SU-DHL-6 (cell line): ENCODE results near the gene ZMIZ1.

ENCODE experiments used
- H2AFZ ChIP-seq: fragments of 200-600 bp; sonication (generic); 2 replicates; pipeline ENCODE4 v1.6.1; 2014; ENCODE audit warnings: low read depth, mild to moderate bottlenecking, moderate library complexity, mixed read lengths, antibody characterized with exemption, low read length; ENCODE audit not compliant: severe bottlenecking
- H3F3A ChIP-seq: fragments of 200-600 bp; shearing (Covaris generic); 2 replicates; pipeline ENCODE4 v1.6.0; 2016; ENCODE audit warnings: antibody characterized with exemption, mild to moderate bottlenecking; ENCODE audit not compliant: insufficient read depth
- H3K27ac ChIP-seq: fragments of 200-600 bp; sonication (generic); 2 replicates; pipeline ENCODE4 v1.5.1; 2016; ENCODE audit warnings: low read depth, mild to moderate bottlenecking, low read length, moderate library complexity, mixed read lengths
- H3K27me3 ChIP-seq: fragments of 200-600 bp; sonication (generic), shearing (Covaris generic); 2 replicates; pipeline ENCODE4 v1.6.0; 2014; ENCODE audit warnings: mild to moderate bottlenecking, low read length
- H3K36me3 ChIP-seq: fragments of 200-600 bp; sonication (generic); 2 replicates; pipeline ENCODE4 v1.6.1; 2014; ENCODE audit warnings: mild to moderate bottlenecking, low read length, mixed read lengths
- H3K4me2 ChIP-seq: fragments of 300-600, 200-600 bp; shearing (Covaris generic), sonication (generic); 2 replicates; pipeline ENCODE4 v1.6.0; 2014; ENCODE audit warnings: low read length, low read depth, mild to moderate bottlenecking; ENCODE audit not compliant: poor library complexity, severe bottlenecking
- H3K4me3 ChIP-seq: fragments of 200-600 bp; sonication (generic); 2 replicates; pipeline ENCODE4 v1.5.1; 2014; ENCODE audit warnings: antibody characterized with exemption, low read length, mild to moderate bottlenecking, mixed read lengths; ENCODE audit not compliant: insufficient read depth, poor library complexity, severe bottlenecking
- H3K79me2 ChIP-seq: fragments of 200-600 bp; sonication (generic); 2 replicates; pipeline ENCODE4 v1.6.1; 2014; ENCODE audit warnings: mild to moderate bottlenecking, low read length, moderate library complexity; ENCODE audit not compliant: insufficient read depth
- H3K9ac ChIP-seq: fragments of 200-600 bp; sonication (generic); 2 replicates; pipeline ENCODE4 v1.7.0; 2014; ENCODE audit warnings: mild to moderate bottlenecking, low read length
- H3K9me2 ChIP-seq: fragments of 200-600 bp; sonication (generic); replicated peaks from 2 replicates; pipeline ENCODE4 v1.6.1; 2014; ENCODE audit warnings: low read length; ENCODE audit not compliant: insufficient read depth
- H3K9me3 ChIP-seq: fragments of 200-600 bp; sonication (generic); 2 replicates; pipeline ENCODE4 v1.6.1; 2014; ENCODE audit warnings: low read length, mixed read lengths; ENCODE audit not compliant: insufficient read depth
- H4K20me1 ChIP-seq: fragments of 200-600 bp; sonication (generic); 2 replicates; pipeline ENCODE4 v1.6.1; 2014; ENCODE audit warnings: low read depth, mild to moderate bottlenecking, antibody characterized with exemption, low read length, moderate library complexity, mixed read lengths
- CTCF ChIP-seq: fragments of 200-600 bp; sonication (generic); IDR thresholded peaks from one replicate; pipeline ENCODE4 v1.5.1; 2017; ENCODE audit warnings: antibody characterized with exemption, mild to moderate bottlenecking, low read length, moderate library complexity; ENCODE audit not compliant: insufficient read depth, poor library complexity, severe bottlenecking
- EZH2phosphoT487 ChIP-seq: fragments of 200-600 bp; sonication (generic), shearing (Covaris generic); conservative IDR thresholded peaks from 2 replicates; pipeline ENCODE4 v1.6.1; 2018; ENCODE audit warnings: mild to moderate bottlenecking, antibody characterized with exemption, low read length, moderate library complexity, mixed read lengths

Gene ZMIZ1

DNA sequence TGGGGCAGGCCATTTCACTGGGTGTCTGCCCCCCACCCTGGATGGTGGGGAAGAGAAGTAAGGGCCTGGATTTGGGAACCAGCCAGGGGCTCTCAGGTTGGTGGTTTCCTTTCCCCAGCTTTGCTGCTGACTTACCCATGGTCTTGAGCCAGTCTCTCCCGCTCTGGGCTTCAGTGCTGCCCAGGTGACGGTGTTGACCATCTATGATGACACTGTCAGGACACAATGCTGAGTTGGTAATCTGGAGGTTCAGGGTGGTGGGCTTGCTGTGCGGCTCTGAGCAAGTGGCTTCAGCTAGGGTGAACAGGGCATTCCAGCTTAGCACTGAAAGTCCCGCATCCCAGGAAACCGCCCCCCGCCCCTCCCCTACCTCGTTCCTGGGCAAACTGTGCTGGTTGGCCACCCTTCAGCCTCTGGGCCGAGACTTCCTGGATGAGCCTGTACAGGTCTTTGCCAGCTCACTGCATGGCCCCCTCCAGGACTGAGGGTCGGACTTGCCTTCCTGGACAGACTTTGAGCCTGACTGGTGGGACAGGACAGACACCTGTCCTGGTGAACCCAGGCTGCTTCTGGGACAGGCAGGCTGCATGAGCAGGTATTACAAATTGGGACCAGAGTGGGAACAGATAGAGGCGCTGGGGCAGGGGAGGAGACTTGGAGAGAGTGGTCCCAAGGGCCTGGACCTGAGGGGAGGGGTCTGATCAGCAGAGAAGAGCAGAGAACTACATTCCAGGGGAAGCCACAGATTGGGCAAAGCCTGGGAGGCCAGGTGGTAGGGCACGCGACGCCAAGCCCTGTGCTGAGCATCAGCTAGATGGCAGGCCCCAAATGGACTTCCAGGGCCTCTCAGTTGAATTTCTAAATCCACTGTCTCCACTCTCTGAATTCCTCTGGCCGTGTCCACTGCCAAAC lies 19.9 kb upstream of the ZMIZ1 start:
- H3K9me2 ChIP-seq: no peaks in the 10 kb centered on the region
- no peaks in the 10 kb centered on the region for H3K9me3 ChIP-seq
- H3K27me3 ChIP-seq: no peaks in the 10 kb centered on the region
- no peaks in the 10 kb centered on the region for H4K20me1 ChIP-seq
- no peak overlapping the region for H3K4me3 ChIP-seq
- no peaks in the 10 kb centered on the region for H3K79me2 ChIP-seq
- H3K36me3 ChIP-seq: no peaks in the 10 kb centered on the region
- H3F3A ChIP-seq: no peaks in the 10 kb centered on the region
- TF ChIP-seq EZH2phosphoT487: no peak
- no peak for TF ChIP-seq CTCF
- no peak overlapping the region for H3K27ac ChIP-seq
- H3K9ac ChIP-seq: no peak overlapping the region
- H2AFZ ChIP-seq: no peak overlapping the region
- H3K4me2 ChIP-seq: no peak overlapping the region

DNA sequence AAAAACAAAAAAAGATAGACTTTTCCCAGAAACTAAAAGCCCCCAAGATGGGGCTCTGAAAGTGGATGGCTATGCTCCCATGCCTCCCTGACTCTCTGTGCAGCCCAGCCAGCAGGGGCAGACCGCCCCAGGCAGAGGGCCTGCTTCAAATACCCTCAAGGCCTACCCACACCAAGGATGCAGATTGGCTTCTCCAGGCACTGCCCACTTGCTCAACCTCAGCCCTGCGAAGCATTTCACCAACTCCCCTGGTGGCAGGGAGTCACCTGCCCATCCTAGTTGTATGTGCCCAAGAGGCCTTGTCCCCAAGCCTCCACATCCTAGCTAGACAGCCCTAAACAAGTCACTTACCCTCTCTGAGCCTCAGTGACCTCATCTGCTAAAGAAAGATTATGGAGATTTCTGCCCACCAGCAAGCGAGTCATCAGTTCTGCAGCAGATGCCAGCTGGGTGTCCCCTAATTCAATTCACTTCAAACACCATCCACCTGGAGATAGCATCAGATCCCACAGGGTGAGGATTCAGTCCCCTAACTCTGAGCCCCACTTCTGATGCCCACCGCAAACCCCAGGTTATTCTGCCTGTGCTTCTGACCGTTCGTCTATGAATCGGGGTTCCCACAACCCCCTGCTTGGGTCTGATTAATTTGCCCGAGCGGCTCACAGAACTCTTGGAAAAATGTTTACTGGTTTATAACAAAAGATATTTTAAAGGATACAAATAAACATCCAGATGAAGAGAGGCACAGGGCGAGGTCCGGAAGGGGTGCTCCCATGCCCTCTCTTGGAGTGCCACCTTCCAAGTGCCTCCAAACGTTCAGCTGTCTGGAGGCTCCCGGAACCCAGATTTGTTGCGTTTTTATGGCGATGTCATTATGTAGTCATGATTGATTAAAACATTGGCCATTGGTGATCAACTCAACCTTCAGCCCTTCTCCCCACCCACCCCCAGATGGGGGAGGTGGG lies 18.6 kb upstream of the ZMIZ1 start:
- no peak overlapping the region for H3K4me3 ChIP-seq
- H4K20me1 ChIP-seq: no peaks in the 10 kb centered on the region
- H3K79me2 ChIP-seq: no peaks in the 10 kb centered on the region
- no peak overlapping the region for H3K4me2 ChIP-seq
- no peak overlapping the region for H2AFZ ChIP-seq
- no peaks in the 10 kb centered on the region for H3K9me3 ChIP-seq
- H3K9me2 ChIP-seq: no peaks in the 10 kb centered on the region
- H3K27ac ChIP-seq: no peak overlapping the region
- H3F3A ChIP-seq: no peaks in the 10 kb centered on the region
- no peaks in the 10 kb centered on the region for H3K36me3 ChIP-seq
- no peak overlapping the region for H3K9ac ChIP-seq
- no peaks in the 10 kb centered on the region for H3K27me3 ChIP-seq
- no peak for TF ChIP-seq EZH2phosphoT487
- TF ChIP-seq CTCF: no peak

DNA sequence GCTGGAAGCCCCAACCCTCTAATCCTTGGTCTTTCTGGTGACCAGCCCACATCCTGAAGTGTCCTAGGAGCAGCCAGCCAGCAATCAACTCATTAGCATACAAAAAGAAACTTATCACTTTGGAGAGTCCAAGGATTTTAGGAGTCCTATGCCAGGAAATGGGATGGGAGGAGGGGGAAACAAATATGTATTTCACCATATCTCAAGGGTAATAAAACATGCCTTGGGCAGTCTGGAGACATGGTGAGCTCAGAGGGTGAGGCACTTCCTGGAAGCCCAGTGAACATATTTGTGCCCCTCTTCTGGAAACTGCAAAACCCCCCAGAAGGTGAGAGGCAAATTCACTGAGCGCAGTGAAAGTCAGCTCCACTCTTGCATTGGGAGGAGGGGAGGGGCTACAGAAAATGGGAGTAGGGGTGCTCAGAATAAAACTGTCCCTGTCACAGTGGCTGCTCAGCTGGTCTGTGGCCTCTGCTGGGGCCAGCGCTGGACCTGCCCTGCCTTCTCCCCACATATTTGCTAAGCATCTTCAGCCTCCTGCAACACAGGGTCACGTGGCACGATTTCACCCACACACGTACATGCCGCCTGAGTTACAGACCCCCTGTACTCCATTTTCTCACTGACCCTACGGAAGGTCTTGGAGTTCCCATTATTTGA lies 17.7 kb upstream of the ZMIZ1 start:
- Histone ChIP-seq H3F3A (no peaks in the 10 kb centered on the region), H3K27me3 (no peaks in the 10 kb centered on the region), H3K9me3 (no peaks in the 10 kb centered on the region), H3K27ac (no peak overlapping the region), H3K79me2 (no peaks in the 10 kb centered on the region), H2AFZ (no peak overlapping the region), H4K20me1 (no peaks in the 10 kb centered on the region), H3K9me2 (no peaks in the 10 kb centered on the region), H3K9ac (no peak overlapping the region), H3K4me3 (no peak overlapping the region), H3K36me3 (no peaks in the 10 kb centered on the region), H3K4me2 (no peak overlapping the region)
- TF ChIP-seq EZH2phosphoT487: no peak
- no peak for TF ChIP-seq CTCF
